CD4-positive, alpha-beta T cell treated with Interleukin-1 beta for 1 hour (primary cell): ENCODE measurements around the gene MARCHF3.
"Not testable (repeated sequence)": the region's sequence is repeated elsewhere in the genome, so short reads cannot be mapped to it uniquely, and the experiment has no call there.

Experiments used
- DNase-seq, 2 donors: peaks; one replicate each; pipeline ENCODE4 v3.0.0-alpha.2; 2020 to 2022

The MARCHF3 gene

GRCh38 chr5:126914801-126915436 is 115.4 kb downstream of the MARCHF3 start:
- DNase-seq = no peak

- no peak for DNase-seq
These were observed 117.7 kb downstream of the MARCHF3 start for GRCh38 chr5:126912616-126913200.

GRCh38 chr5:126911986-126912385 is 118.4 kb downstream of the MARCHF3 start:
- no peak for DNase-seq

GRCh38 chr5:126909856-126910255 is 120.5 kb downstream of the MARCHF3 start:
- no peak for DNase-seq

- not testable (repeated sequence) for DNase-seq
These were observed 126.0 kb downstream of the MARCHF3 start for GRCh38 chr5:126904407-126904806.

GRCh38 chr5:126900796-126901195 is 129.6 kb downstream of the MARCHF3 start:
- no peak for DNase-seq

GRCh38 chr5:126899476-126899875 is 130.9 kb downstream of the MARCHF3 start:
- DNase-seq = no peak

GRCh38 chr5:126897851-126898630 is 132.3 kb downstream of the MARCHF3 start:
- no peak for DNase-seq

GRCh38 chr5:126896170-126896702 is 134.1 kb downstream of the MARCHF3 start:
- DNase-seq = no peak

- not testable (repeated sequence) for DNase-seq
These were observed 134.6 kb downstream of the MARCHF3 start for GRCh38 chr5:126895712-126896111.

- not testable (repeated sequence) for DNase-seq
These were observed 139.9 kb downstream of the MARCHF3 start for GRCh38 chr5:126890414-126890813.

- DNase-seq = no peak
These were observed 142.2 kb downstream of the MARCHF3 start for GRCh38 chr5:126888175-126888574.

- DNase-seq = no peak
These were observed 146.0 kb downstream of the MARCHF3 start for GRCh38 chr5:126884269-126884819.

- no peak for DNase-seq
These were observed 146.7 kb downstream of the MARCHF3 start for GRCh38 chr5:126883564-126884245.

GRCh38 chr5:126881821-126882600 is 148.3 kb downstream of the MARCHF3 start:
- DNase-seq = no peak

GRCh38 chr5:126878634-126879033 is 151.7 kb downstream of the MARCHF3 start:
- no peak for DNase-seq

GRCh38 chr5:126878085-126878484 is 152.3 kb downstream of the MARCHF3 start:
- DNase-seq = no peak

- no peak for DNase-seq
These were observed 152.8 kb downstream of the MARCHF3 start for GRCh38 chr5:126877602-126878001.

- no peak for DNase-seq
These were observed 155.0 kb downstream of the MARCHF3 start for GRCh38 chr5:126875303-126875785.

GRCh38 chr5:126872561-126873354 is 157.6 kb downstream of the MARCHF3 start:
- no peak for DNase-seq

- DNase-seq = no peak
These were observed 158.9 kb downstream of the MARCHF3 start for GRCh38 chr5:126871441-126871840.
